22Rv1 (cell line): ENCODE measurements around the gene RSRC1.

Source experiments
- ZFX ChIP-seq: fragments of 450-650 bp; IDR thresholded peaks from 2 replicates; pipeline ENCODE4 v1.6.1; 2017; ENCODE audit warnings: antibody characterized with exemption, borderline replicate concordance
- TF ChIP-seq, protein P1 (sequence below): fragments of 450-650 bp; IDR thresholded peaks from 2 replicates; pipeline ENCODE4 v1.5.1; 2017; ENCODE audit warnings: mild to moderate bottlenecking

GRCh38 chr3:158166223-158166622, 56.3 kb downstream of the RSRC1 start:
- TF ChIP-seq, protein P1, sequence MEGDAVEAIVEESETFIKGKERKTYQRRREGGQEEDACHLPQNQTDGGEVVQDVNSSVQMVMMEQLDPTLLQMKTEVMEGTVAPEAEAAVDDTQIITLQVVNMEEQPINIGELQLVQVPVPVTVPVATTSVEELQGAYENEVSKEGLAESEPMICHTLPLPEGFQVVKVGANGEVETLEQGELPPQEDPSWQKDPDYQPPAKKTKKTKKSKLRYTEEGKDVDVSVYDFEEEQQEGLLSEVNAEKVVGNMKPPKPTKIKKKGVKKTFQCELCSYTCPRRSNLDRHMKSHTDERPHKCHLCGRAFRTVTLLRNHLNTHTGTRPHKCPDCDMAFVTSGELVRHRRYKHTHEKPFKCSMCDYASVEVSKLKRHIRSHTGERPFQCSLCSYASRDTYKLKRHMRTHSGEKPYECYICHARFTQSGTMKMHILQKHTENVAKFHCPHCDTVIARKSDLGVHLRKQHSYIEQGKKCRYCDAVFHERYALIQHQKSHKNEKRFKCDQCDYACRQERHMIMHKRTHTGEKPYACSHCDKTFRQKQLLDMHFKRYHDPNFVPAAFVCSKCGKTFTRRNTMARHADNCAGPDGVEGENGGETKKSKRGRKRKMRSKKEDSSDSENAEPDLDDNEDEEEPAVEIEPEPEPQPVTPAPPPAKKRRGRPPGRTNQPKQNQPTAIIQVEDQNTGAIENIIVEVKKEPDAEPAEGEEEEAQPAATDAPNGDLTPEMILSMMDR = no peak
- no peak for TF ChIP-seq ZFX
